NB4 (cell line): ENCODE data around the gene NME2.

Experiments
- TF ChIP-seq, protein P1 (sequence below): IDR thresholded peaks from one replicate; pipeline ENCODE4 v1.5.1; 2012; ENCODE audit warnings: low read depth, low read length
- TF ChIP-seq, protein P2 (sequence below): IDR thresholded peaks from 2 replicates; pipeline ENCODE4 v1.6.1; 2011; ENCODE audit warnings: low read depth, low read length

DNA sequence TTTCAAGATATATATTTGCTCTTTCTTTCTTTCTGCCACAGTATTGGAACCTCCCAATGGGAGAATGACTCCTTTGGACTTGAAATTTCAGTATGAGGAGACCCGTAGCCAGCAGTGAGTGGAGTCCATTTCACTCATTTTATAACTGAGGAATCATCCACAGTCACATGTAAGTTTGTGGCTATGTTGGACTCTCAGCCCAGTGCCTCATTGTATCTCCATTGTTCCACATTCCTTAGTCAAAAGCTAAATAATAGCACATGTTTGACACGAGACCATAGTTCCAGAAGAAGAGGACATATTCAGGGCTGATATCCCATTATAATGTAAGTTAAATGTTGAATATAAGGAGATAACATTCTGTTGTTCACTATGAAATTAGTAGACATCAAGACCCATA lies 32.8 kb upstream of the NME2 start:
- TF ChIP-seq, protein P1, sequence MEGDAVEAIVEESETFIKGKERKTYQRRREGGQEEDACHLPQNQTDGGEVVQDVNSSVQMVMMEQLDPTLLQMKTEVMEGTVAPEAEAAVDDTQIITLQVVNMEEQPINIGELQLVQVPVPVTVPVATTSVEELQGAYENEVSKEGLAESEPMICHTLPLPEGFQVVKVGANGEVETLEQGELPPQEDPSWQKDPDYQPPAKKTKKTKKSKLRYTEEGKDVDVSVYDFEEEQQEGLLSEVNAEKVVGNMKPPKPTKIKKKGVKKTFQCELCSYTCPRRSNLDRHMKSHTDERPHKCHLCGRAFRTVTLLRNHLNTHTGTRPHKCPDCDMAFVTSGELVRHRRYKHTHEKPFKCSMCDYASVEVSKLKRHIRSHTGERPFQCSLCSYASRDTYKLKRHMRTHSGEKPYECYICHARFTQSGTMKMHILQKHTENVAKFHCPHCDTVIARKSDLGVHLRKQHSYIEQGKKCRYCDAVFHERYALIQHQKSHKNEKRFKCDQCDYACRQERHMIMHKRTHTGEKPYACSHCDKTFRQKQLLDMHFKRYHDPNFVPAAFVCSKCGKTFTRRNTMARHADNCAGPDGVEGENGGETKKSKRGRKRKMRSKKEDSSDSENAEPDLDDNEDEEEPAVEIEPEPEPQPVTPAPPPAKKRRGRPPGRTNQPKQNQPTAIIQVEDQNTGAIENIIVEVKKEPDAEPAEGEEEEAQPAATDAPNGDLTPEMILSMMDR, result no peak
- TF ChIP-seq, protein P2, sequence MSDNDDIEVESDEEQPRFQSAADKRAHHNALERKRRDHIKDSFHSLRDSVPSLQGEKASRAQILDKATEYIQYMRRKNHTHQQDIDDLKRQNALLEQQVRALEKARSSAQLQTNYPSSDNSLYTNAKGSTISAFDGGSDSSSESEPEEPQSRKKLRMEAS, result no peak
